ENCODE measurements around the gene PPP2R2D.
"Not testable (repeated sequence)": the region's sequence is repeated elsewhere in the genome, so short reads cannot be mapped to it uniquely, and the experiment has no call there.

PPP2R2D gene

GRCh38 chr10:131975796-131976195 is 75.0 kb downstream of the PPP2R2D start:
- Mint-ChIP-seq H3K9me3 (no peaks in the 10 kb centered on the region), H3K27me3 (ENCODE audit: low read depth) (no peaks in the 10 kb centered on the region), H3K4me1 (ENCODE audit: low read depth) (peaks cover 79% of the 10 kb centered on the region), H3K4me3 (peak overlapping the region; percentile 46), H3K36me3 (ENCODE audit: low read depth) (peaks cover 67% of the 10 kb centered on the region), H3K27ac (peak overlapping the region; percentile 83)
- DNase-seq (ENCODE audit: low spot score) = no peak

- no peaks in the 10 kb centered on the region for H3K27me3 Mint-ChIP-seq (ENCODE audit: low read depth)
- H3K4me3 Mint-ChIP-seq = peak overlapping the region; percentile 69
- H3K36me3 Mint-ChIP-seq (ENCODE audit: low read depth) = peaks cover 56% of the 10 kb centered on the region
- peak overlapping the region; percentile 26 for H3K27ac Mint-ChIP-seq
- no peaks in the 10 kb centered on the region for H3K9me3 Mint-ChIP-seq
- H3K4me1 Mint-ChIP-seq (ENCODE audit: low read depth) = peaks cover 74% of the 10 kb centered on the region
- no peak for DNase-seq (ENCODE audit: low spot score)
These were observed 76.7 kb downstream of the PPP2R2D start for GRCh38 chr10:131977323-131978096.

- H3K27ac Mint-ChIP-seq = no peak overlapping the region
- DNase-seq (ENCODE audit: low spot score) = no peak
- peaks cover 49% of the 10 kb centered on the region for H3K36me3 Mint-ChIP-seq (ENCODE audit: low read depth)
- H3K4me3 Mint-ChIP-seq = peak overlapping the region; percentile 69
- H3K9me3 Mint-ChIP-seq = no peaks in the 10 kb centered on the region
- peaks cover 2% of the 10 kb centered on the region for H3K27me3 Mint-ChIP-seq (ENCODE audit: low read depth)
- H3K4me1 Mint-ChIP-seq (ENCODE audit: low read depth) = peaks cover 65% of the 10 kb centered on the region
These were observed 77.6 kb downstream of the PPP2R2D start for GRCh38 chr10:131978366-131978765.

GRCh38 chr10:131978851-131979250 is 78.0 kb downstream of the PPP2R2D start:
- Mint-ChIP-seq H3K9me3 (no peaks in the 10 kb centered on the region), H3K27ac (peak overlapping the region; percentile 86), H3K36me3 (ENCODE audit: low read depth) (peaks cover 44% of the 10 kb centered on the region), H3K4me3 (peak overlapping the region; percentile 93), H3K27me3 (ENCODE audit: low read depth) (peaks cover 3% of the 10 kb centered on the region), H3K4me1 (ENCODE audit: low read depth) (peaks cover 61% of the 10 kb centered on the region)
- DNase-seq (ENCODE audit: low spot score) = no peak

GRCh38 chr10:131979336-131979735 is 78.5 kb downstream of the PPP2R2D start:
- Mint-ChIP-seq H3K9me3 (no peaks in the 10 kb centered on the region), H3K36me3 (ENCODE audit: low read depth) (peaks cover 41% of the 10 kb centered on the region), H3K4me1 (ENCODE audit: low read depth) (peaks cover 57% of the 10 kb centered on the region), H3K4me3 (peak overlapping the region; percentile 93), H3K27me3 (ENCODE audit: low read depth) (peaks cover 3% of the 10 kb centered on the region), H3K27ac (peak overlapping the region; percentile 86)
- no peak for DNase-seq (ENCODE audit: low spot score)

- Mint-ChIP-seq H3K4me3 (peak overlapping the region; percentile 93), H3K27ac (peak overlapping the region; percentile 86), H3K4me1 (ENCODE audit: low read depth) (peaks cover 52% of the 10 kb centered on the region), H3K27me3 (ENCODE audit: low read depth) (peaks cover 3% of the 10 kb centered on the region), H3K36me3 (ENCODE audit: low read depth) (peaks cover 39% of the 10 kb centered on the region), H3K9me3 (no peaks in the 10 kb centered on the region)
- no peak for DNase-seq (ENCODE audit: low spot score)
These were observed 79.0 kb downstream of the PPP2R2D start for GRCh38 chr10:131979821-131980270.

- no peak overlapping the region for H3K27ac Mint-ChIP-seq
- peaks cover 47% of the 10 kb centered on the region for H3K4me1 Mint-ChIP-seq (ENCODE audit: low read depth)
- H3K27me3 Mint-ChIP-seq (ENCODE audit: low read depth) = peaks cover 6% of the 10 kb centered on the region
- peaks cover 37% of the 10 kb centered on the region for H3K36me3 Mint-ChIP-seq (ENCODE audit: low read depth)
- peak overlapping the region; percentile 93 for H3K4me3 Mint-ChIP-seq
- DNase-seq (ENCODE audit: low spot score) = no peak
- H3K9me3 Mint-ChIP-seq = peaks cover 4% of the 10 kb centered on the region
These were observed 79.5 kb downstream of the PPP2R2D start for GRCh38 chr10:131980321-131980720.

- H3K36me3 Mint-ChIP-seq (ENCODE audit: low read depth) = peaks cover 34% of the 10 kb centered on the region
- H3K4me3 Mint-ChIP-seq = peak overlapping the region; percentile 92
- no peak for DNase-seq (ENCODE audit: low spot score)
- H3K27ac Mint-ChIP-seq = peak overlapping the region; percentile 63
- peaks cover 7% of the 10 kb centered on the region for H3K27me3 Mint-ChIP-seq (ENCODE audit: low read depth)
- peaks cover 4% of the 10 kb centered on the region for H3K9me3 Mint-ChIP-seq
- H3K4me1 Mint-ChIP-seq (ENCODE audit: low read depth) = peaks cover 42% of the 10 kb centered on the region
These were observed 80.1 kb downstream of the PPP2R2D start for GRCh38 chr10:131980761-131981428.

GRCh38 chr10:131981429-131982184 is 80.8 kb downstream of the PPP2R2D start, which contains the start of gene BNIP3:
TSS of gene BNIP3 (minus strand) at chr10:131981923. CDS start at chr10:131981806, 117 bp downstream.
- Mint-ChIP-seq H3K9me3 (peaks cover 4% of the 10 kb centered on the region), H3K4me3 (peak within 1 kb of the TSS; percentile 92), H3K27me3 (ENCODE audit: low read depth) (peaks cover 10% of the 10 kb centered on the region), H3K36me3 (ENCODE audit: low read depth) (peaks cover 27% of the 10 kb centered on the region), H3K4me1 (ENCODE audit: low read depth) (peaks cover 34% of the 10 kb centered on the region), H3K27ac (peak within 1 kb of the TSS; percentile 74)
- DNase-seq (ENCODE audit: low spot score) = peak; percentile 95

GRCh38 chr10:131982185-131982756 is 81.5 kb downstream of the PPP2R2D start:
- Mint-ChIP-seq H3K27me3 (ENCODE audit: low read depth) (peaks cover 10% of the 10 kb centered on the region), H3K36me3 (ENCODE audit: low read depth) (peaks cover 22% of the 10 kb centered on the region), H3K4me3 (peak overlapping the region; percentile 68), H3K4me1 (ENCODE audit: low read depth) (peaks cover 28% of the 10 kb centered on the region), H3K27ac (no peak overlapping the region), H3K9me3 (peaks cover 4% of the 10 kb centered on the region)
- no peak for DNase-seq (ENCODE audit: low spot score)

- H3K36me3 Mint-ChIP-seq (ENCODE audit: low read depth) = peaks cover 17% of the 10 kb centered on the region
- peak overlapping the region; percentile 55 for H3K4me3 Mint-ChIP-seq
- peak overlapping the region; percentile 33 for H3K27ac Mint-ChIP-seq
- peaks cover 10% of the 10 kb centered on the region for H3K27me3 Mint-ChIP-seq (ENCODE audit: low read depth)
- no peak for DNase-seq (ENCODE audit: low spot score)
- peaks cover 23% of the 10 kb centered on the region for H3K4me1 Mint-ChIP-seq (ENCODE audit: low read depth)
- H3K9me3 Mint-ChIP-seq = peaks cover 4% of the 10 kb centered on the region
These were observed 82.0 kb downstream of the PPP2R2D start for GRCh38 chr10:131982796-131983195.

- no peak for DNase-seq (ENCODE audit: low spot score)
- peaks cover 4% of the 10 kb centered on the region for H3K9me3 Mint-ChIP-seq
- H3K27ac Mint-ChIP-seq = no peak overlapping the region
- peaks cover 15% of the 10 kb centered on the region for H3K4me1 Mint-ChIP-seq (ENCODE audit: low read depth)
- H3K36me3 Mint-ChIP-seq (ENCODE audit: low read depth) = peaks cover 11% of the 10 kb centered on the region
- peaks cover 10% of the 10 kb centered on the region for H3K27me3 Mint-ChIP-seq (ENCODE audit: low read depth)
- H3K4me3 Mint-ChIP-seq = no peak overlapping the region
These were observed 83.0 kb downstream of the PPP2R2D start for GRCh38 chr10:131983780-131984179.

- H3K27ac Mint-ChIP-seq; DNase-seq (ENCODE audit: low spot score); H3K4me1 Mint-ChIP-seq (ENCODE audit: low read depth); H3K36me3 Mint-ChIP-seq (ENCODE audit: low read depth); H3K4me3 Mint-ChIP-seq; H3K9me3 Mint-ChIP-seq: not testable (repeated sequence)
- peaks cover 13% of the 10 kb centered on the region for H3K27me3 Mint-ChIP-seq (ENCODE audit: low read depth)
These were observed 86.0 kb downstream of the PPP2R2D start for GRCh38 chr10:131986851-131987250.
